T-helper 22 cell (primary cell): ENCODE measurements around the gene CLASP2.
"Not testable (repeated sequence)": the region's sequence is repeated elsewhere in the genome, so short reads cannot be mapped to it uniquely, and the experiment has no call there.

ENCODE experiments used
- DNase-seq: peaks from one replicate; pipeline ENCODE4 v3.0.0-alpha.2; 2020; ENCODE audit warnings: low read depth

Gene CLASP2

GRCh38 chr3:33451994-33452393 lies 266.1 kb downstream of the CLASP2 start:
- DNase-seq: not testable (repeated sequence)

GRCh38 chr3:33447958-33448357 lies 270.1 kb downstream of the CLASP2 start:
- DNase-seq: no peak

- not testable (repeated sequence) for DNase-seq
Observed at GRCh38 chr3:33447256-33447625, 270.8 kb downstream of the CLASP2 start.
